ENCODE data around the gene PDE1A.

DNA sequence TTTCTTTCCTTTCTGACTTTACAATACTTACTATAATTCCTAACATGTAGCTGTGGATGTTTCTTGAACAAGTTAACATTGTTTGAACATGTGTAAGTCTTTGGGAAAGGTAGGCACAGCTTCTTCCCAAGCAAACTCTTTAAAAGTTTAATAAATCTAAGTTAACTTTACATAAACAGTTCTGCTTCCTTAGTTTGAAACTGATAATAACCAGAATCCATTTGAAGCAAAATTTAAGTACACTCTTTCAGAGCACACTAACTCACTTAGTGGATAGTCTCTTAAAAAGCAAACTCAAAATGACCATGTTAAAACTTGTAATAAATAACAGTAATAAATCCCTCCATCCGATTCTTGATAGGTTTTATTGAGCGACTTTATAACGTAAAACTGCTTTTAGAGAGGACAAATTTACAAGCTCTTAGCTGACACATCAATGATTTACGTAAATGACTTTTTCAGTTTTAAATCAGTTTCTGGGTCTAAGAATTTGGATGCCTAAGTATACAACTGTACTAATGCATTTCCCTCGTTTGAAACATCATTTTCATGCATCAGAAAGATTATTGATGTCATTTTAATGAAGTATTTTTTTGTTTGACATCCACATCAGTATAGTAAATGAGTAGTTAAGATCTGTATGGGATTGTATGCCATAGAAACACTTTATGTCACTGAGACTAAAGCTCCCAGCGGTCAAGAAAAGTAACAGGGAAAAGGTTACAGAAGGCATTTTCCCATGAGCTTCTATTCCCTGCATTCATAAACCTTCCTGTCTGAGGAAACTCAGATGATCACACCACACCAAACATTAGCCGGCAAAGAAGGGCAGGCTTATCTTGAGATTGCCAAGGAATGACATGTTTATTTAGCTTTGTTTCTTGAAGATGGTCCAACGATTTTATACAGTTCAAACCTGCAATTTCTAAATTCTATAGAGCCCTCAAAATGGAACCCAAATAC lies 67.5 kb downstream of the PDE1A start:
- TF ChIP-seq POLR2A (IDR thresholded peaks at IDR 0.05) (no peak), CTCF (IDR thresholded peaks at IDR 0.05) (no peak)

Measured in right lobe of liver (tissue), 4 donors.